ENCODE results near the gene TTC31.

TTC31 gene

GRCh38 chr2:74512744-74513604, 30.1 kb downstream of the TTC31 start:
- H3K4me3 ChIP-seq = no peak overlapping the region
- peaks cover 4 to 29% (median 17%) of the 10 kb centered on the region in 11 experiments; a peak in 15 of 22 replicates for H3K9me3 ChIP-seq (replicated peaks in 1 of 11)
- H3K27me3 ChIP-seq = peaks cover 85 to 100% (median 100%) of the 10 kb centered on the region in 11 experiments
- no peak overlapping the region for H3K27ac ChIP-seq
- peaks cover 0 to 37% (median 23%) of the 10 kb centered on the region in 11 experiments; a peak in 15 of 22 replicates for H4K20me1 ChIP-seq
- TF ChIP-seq Cebpa-rat (IDR thresholded peaks at IDR 0.05) = no peak
- H3K9ac ChIP-seq = no peak overlapping the region
- peaks cover 11 to 24% (median 13%) of the 10 kb centered on the region in 10 experiments for H3K4me1 ChIP-seq
- H3K4me2 ChIP-seq = no peak overlapping the region
- H3K36me3 ChIP-seq = no peaks in the 10 kb centered on the region

GRCh38 chr2:74513605-74514367, 30.9 kb downstream of the TTC31 start:
- H3K36me3 ChIP-seq = no peaks in the 10 kb centered on the region
- H3K27ac ChIP-seq = no peak overlapping the region
- peaks cover 5 to 19% (median 8%) of the 10 kb centered on the region in 10 experiments; a peak in 11 of 20 replicates for H3K4me1 ChIP-seq
- peak overlapping the region; percentile 3 to 73 (median 45); a peak in 11 of 22 replicates for H3K4me2 ChIP-seq
- H3K9me3 ChIP-seq (replicated peaks in 1 of 11) = peaks cover 4 to 29% (median 17%) of the 10 kb centered on the region in 11 experiments; a peak in 15 of 22 replicates
- H3K9ac ChIP-seq = no peak overlapping the region
- H4K20me1 ChIP-seq = peaks cover 0 to 37% (median 23%) of the 10 kb centered on the region in 11 experiments; a peak in 15 of 22 replicates
- H3K4me3 ChIP-seq = 0 out of 20 replicates have a peak overlapping the region, but pooled peaks of 1 of the 10 experiments have one; percentile 19
- no peak for TF ChIP-seq Cebpa-rat (IDR thresholded peaks at IDR 0.05)
- H3K27me3 ChIP-seq = peaks cover 93 to 100% (median 100%) of the 10 kb centered on the region in 11 experiments

GRCh38 chr2:74514368-74515270, 31.7 kb downstream of the TTC31 start, which contains the start of gene TLX2:
Gene TLX2, plus strand, starts transcription at chr2:74514450. Its CDS starts 357 bp downstream, at chr2:74514807.
- peaks cover 0 to 37% (median 23%) of the 10 kb centered on the region in 11 experiments; a peak in 15 of 22 replicates for H4K20me1 ChIP-seq
- no peak within 1 kb of the TSS for H3K27ac ChIP-seq
- peaks cover 100% of the 10 kb centered on the region in 11 experiments for H3K27me3 ChIP-seq
- H3K9me3 ChIP-seq (replicated peaks in 1 of 11) = peaks cover 4 to 29% (median 17%) of the 10 kb centered on the region in 11 experiments; a peak in 15 of 22 replicates
- no peaks in the 10 kb centered on the region for H3K36me3 ChIP-seq
- no peak within 1 kb of the TSS for H3K9ac ChIP-seq
- no peak for TF ChIP-seq Cebpa-rat (IDR thresholded peaks at IDR 0.05)
- H3K4me3 ChIP-seq = peak within 1 kb of the TSS in 9 of 10 experiments; percentile 17 to 36 (median 20); a peak in 9 of 20 replicates
- H3K4me1 ChIP-seq = peaks cover 5 to 19% (median 8%) of the 10 kb centered on the region in 10 experiments; a peak in 11 of 20 replicates
- peak within 1 kb of the TSS; percentile 12 to 73 (median 49); a peak in 21 of 22 replicates for H3K4me2 ChIP-seq

GRCh38 chr2:74515271-74515980, 32.5 kb downstream of the TTC31 start:
- peaks cover 4 to 29% (median 17%) of the 10 kb centered on the region in 11 experiments; a peak in 15 of 22 replicates for H3K9me3 ChIP-seq (replicated peaks in 1 of 11)
- peaks cover 0 to 37% (median 23%) of the 10 kb centered on the region in 11 experiments; a peak in 15 of 22 replicates for H4K20me1 ChIP-seq
- H3K4me3 ChIP-seq = peak overlapping the region in 4 of 10 experiments; percentile 1 to 26 (median 20); a peak in 3 of 20 replicates
- no peak for TF ChIP-seq Cebpa-rat (IDR thresholded peaks at IDR 0.05)
- peaks cover 5 to 19% (median 8%) of the 10 kb centered on the region in 10 experiments; a peak in 11 of 20 replicates for H3K4me1 ChIP-seq
- no peaks in the 10 kb centered on the region for H3K36me3 ChIP-seq
- H3K4me2 ChIP-seq = peak overlapping the region in 1 of 11 experiments; percentile 73; a peak in 2 of 22 replicates
- no peak overlapping the region for H3K9ac ChIP-seq
- peaks cover 98 to 100% (median 100%) of the 10 kb centered on the region in 11 experiments for H3K27me3 ChIP-seq
- H3K27ac ChIP-seq = no peak overlapping the region

- peaks cover 5 to 19% (median 8%) of the 10 kb centered on the region in 10 experiments; a peak in 11 of 20 replicates for H3K4me1 ChIP-seq
- no peak overlapping the region for H3K27ac ChIP-seq
- H4K20me1 ChIP-seq = peaks cover 0 to 37% (median 23%) of the 10 kb centered on the region in 11 experiments; a peak in 15 of 22 replicates
- peaks cover 91 to 100% (median 98%) of the 10 kb centered on the region in 11 experiments for H3K27me3 ChIP-seq
- H3K36me3 ChIP-seq = no peaks in the 10 kb centered on the region
- TF ChIP-seq Cebpa-rat (IDR thresholded peaks at IDR 0.05) = no peak
- H3K9ac ChIP-seq = no peak overlapping the region
- peaks cover 4 to 29% (median 17%) of the 10 kb centered on the region in 11 experiments; a peak in 15 of 22 replicates for H3K9me3 ChIP-seq (replicated peaks in 1 of 11)
- H3K4me2 ChIP-seq = no peak overlapping the region
- 0 out of 20 replicates have a peak overlapping the region, but pooled peaks of 1 of the 10 experiments have one; percentile 1 for H3K4me3 ChIP-seq
These were observed 33.2 kb downstream of the TTC31 start for GRCh38 chr2:74515981-74516633.

- H3K27me3 ChIP-seq = peaks cover 86 to 98% (median 93%) of the 10 kb centered on the region in 11 experiments
- no peak overlapping the region for H3K4me2 ChIP-seq
- H3K9me3 ChIP-seq (replicated peaks in 1 of 11) = peaks cover 4 to 29% (median 17%) of the 10 kb centered on the region in 11 experiments; a peak in 15 of 22 replicates
- H4K20me1 ChIP-seq = peaks cover 0 to 37% (median 23%) of the 10 kb centered on the region in 11 experiments; a peak in 15 of 22 replicates
- peaks cover 5 to 19% (median 8%) of the 10 kb centered on the region in 10 experiments; a peak in 11 of 20 replicates for H3K4me1 ChIP-seq
- H3K4me3 ChIP-seq = no peak overlapping the region
- H3K9ac ChIP-seq = no peak overlapping the region
- H3K36me3 ChIP-seq = no peaks in the 10 kb centered on the region
- no peak overlapping the region for H3K27ac ChIP-seq
- no peak for TF ChIP-seq Cebpa-rat (IDR thresholded peaks at IDR 0.05)
These were observed 33.8 kb downstream of the TTC31 start for GRCh38 chr2:74516650-74517049.

Data from BLaER1 treated with 17β-estradiol and CSF1 and Interleukin-3, amounts not matched to agents 10 nM and 100 nM (cell line).